Fibroblast of lung (primary cell): ENCODE results near the gene OR2F2.

Experiments
- EZH2 ChIP-seq: IDR thresholded peaks from 2 replicates; pipeline ENCODE4 v1.5.1; 2012; ENCODE audit warnings: low read length, control low read depth, mild to moderate bottlenecking; ENCODE audit errors: missing control alignments
- TF ChIP-seq, protein P1 (sequence below), 2 donors: IDR thresholded peaks in 1 of 2; conservative IDR thresholded peaks in 1 of 2; 1 replicate in 1 of 2; 2 replicates in 1 of 2; pipeline ENCODE4 v1.5.1; 2011 to 2012; ENCODE audit warnings: low read length in 2 of 2, control low read depth in 1 of 2, inconsistent platforms in 1 of 2, low read depth in 1 of 2, mild to moderate bottlenecking in 1 of 2

- no peak for TF ChIP-seq EZH2
- TF ChIP-seq, protein P1, sequence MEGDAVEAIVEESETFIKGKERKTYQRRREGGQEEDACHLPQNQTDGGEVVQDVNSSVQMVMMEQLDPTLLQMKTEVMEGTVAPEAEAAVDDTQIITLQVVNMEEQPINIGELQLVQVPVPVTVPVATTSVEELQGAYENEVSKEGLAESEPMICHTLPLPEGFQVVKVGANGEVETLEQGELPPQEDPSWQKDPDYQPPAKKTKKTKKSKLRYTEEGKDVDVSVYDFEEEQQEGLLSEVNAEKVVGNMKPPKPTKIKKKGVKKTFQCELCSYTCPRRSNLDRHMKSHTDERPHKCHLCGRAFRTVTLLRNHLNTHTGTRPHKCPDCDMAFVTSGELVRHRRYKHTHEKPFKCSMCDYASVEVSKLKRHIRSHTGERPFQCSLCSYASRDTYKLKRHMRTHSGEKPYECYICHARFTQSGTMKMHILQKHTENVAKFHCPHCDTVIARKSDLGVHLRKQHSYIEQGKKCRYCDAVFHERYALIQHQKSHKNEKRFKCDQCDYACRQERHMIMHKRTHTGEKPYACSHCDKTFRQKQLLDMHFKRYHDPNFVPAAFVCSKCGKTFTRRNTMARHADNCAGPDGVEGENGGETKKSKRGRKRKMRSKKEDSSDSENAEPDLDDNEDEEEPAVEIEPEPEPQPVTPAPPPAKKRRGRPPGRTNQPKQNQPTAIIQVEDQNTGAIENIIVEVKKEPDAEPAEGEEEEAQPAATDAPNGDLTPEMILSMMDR (conservative IDR thresholded peaks at IDR 0.05 in 1 of 2, IDR thresholded peaks at IDR 0.05 in 1 of 2; ENCODE audit: low read depth in 1 of 2, low read length in 2 of 2), result no peak
Measured at GRCh38 chr7:143890558-143890957, 44.5 kb upstream of the OR2F2 start.
